Endodermal cell (in vitro differentiated cells): Measurements from ENCODE around the gene UNC50. TPM values are rescaled to one million over a fixed set of nuclear protein-coding genes. Genes with fewer than 3 reads are reported as not detected.

Experiments used
- DNase-seq: peaks from one replicate; pipeline ENCODE4 v3.0.0-alpha.2; 2017
- H3K27ac ChIP-seq: 2 replicates; pipeline ENCODE4 v1.5.1; 2013; ENCODE audit warnings: mild to moderate bottlenecking, low read depth, low read length, moderate library complexity
- H3K27me3 ChIP-seq: 2 replicates; pipeline ENCODE4 v1.6.1; 2013; ENCODE audit warnings: mild to moderate bottlenecking, low read length, moderate library complexity; ENCODE audit not compliant: insufficient read depth, control insufficient read depth, poor library complexity, severe bottlenecking
- H3K36me3 ChIP-seq: 2 replicates; pipeline ENCODE4 v1.7.0; 2013; ENCODE audit warnings: mild to moderate bottlenecking, low read length, moderate library complexity; ENCODE audit not compliant: control insufficient read depth, insufficient read depth
- H3K4me1 ChIP-seq: one replicate; pipeline ENCODE4 v1.7.0; 2013; ENCODE audit warnings: low read length; ENCODE audit not compliant: control insufficient read depth, insufficient read depth
- H3K4me3 ChIP-seq: 2 replicates; pipeline ENCODE4 v1.5.1; 2013; ENCODE audit warnings: mild to moderate bottlenecking, low read length, moderate library complexity
- H3K9ac ChIP-seq: 2 replicates; pipeline ENCODE4 v1.6.1; 2013; ENCODE audit warnings: mild to moderate bottlenecking, low read length, moderate library complexity; ENCODE audit not compliant: poor library complexity, severe bottlenecking; ENCODE audit errors: extremely low read depth
- H3K9me3 ChIP-seq: 2 replicates; pipeline ENCODE4 v1.6.1; 2013; ENCODE audit warnings: mild to moderate bottlenecking, low read length, moderate library complexity; ENCODE audit not compliant: control insufficient read depth
- H3K27ac Mint-ChIP-seq: 2 replicates; pipeline ENCODE4 v1.8.0; 2020; ENCODE audit warnings: mixed read lengths
- H3K27me3 Mint-ChIP-seq: 2 replicates; pipeline ENCODE4 v1.8.0; 2021; ENCODE audit warnings: mild to moderate bottlenecking, mixed read lengths; ENCODE audit not compliant: insufficient read depth
- H3K36me3 Mint-ChIP-seq: 2 replicates; pipeline ENCODE4 v1.8.0; 2020; ENCODE audit warnings: low read depth, mixed read lengths
- H3K4me1 Mint-ChIP-seq: 2 replicates; pipeline ENCODE4 v1.8.0; 2020; ENCODE audit warnings: mixed read lengths
- H3K4me3 Mint-ChIP-seq: 2 replicates; pipeline ENCODE4 v1.8.0; 2020; ENCODE audit warnings: mild to moderate bottlenecking, moderate library complexity, mixed read lengths
- H3K9me3 Mint-ChIP-seq: 2 replicates; pipeline ENCODE4 v1.8.0; 2020; ENCODE audit warnings: mild to moderate bottlenecking, mixed read lengths
- CTCF ChIP-seq: fragments of 200-600 bp; sonication (generic); conservative IDR thresholded peaks from 2 replicates; pipeline ENCODE4 v1.5.0; 2021; ENCODE audit warnings: antibody characterized with exemption, mild to moderate bottlenecking
- WGBS, 2 experiments: methylation state at CpG; one replicate each; pipeline versions ENCODE4 v1.1.5 to v1.1.7; 2013; ENCODE audit warnings: missing lambda C conversion rate in 2 of 2, mixed read lengths in 1 of 2; ENCODE audit not compliant: insufficient coverage in 1 of 2, insufficient read length in 1 of 2; 5-methylcytosine and 5-hydroxymethylcytosine counted together
- total RNA-seq, 2 donors: library from RNA; stranded (reverse); fragmentation: NEBNext Ultra II Directional in 1 of 2; extraction: Animal tissue kit (Norgen Biotek cat#: 25700) in 1 of 2; gene quantifications; 2 replicates in 1 of 2; 3 replicates in 1 of 2; pipeline ENCODE4 v1.2.1, GENCODE V29; 2021

UNC50 gene
- total RNA-seq, 2 donors from 2014 or later = 81.2 to 82.8 TPM

DNA sequence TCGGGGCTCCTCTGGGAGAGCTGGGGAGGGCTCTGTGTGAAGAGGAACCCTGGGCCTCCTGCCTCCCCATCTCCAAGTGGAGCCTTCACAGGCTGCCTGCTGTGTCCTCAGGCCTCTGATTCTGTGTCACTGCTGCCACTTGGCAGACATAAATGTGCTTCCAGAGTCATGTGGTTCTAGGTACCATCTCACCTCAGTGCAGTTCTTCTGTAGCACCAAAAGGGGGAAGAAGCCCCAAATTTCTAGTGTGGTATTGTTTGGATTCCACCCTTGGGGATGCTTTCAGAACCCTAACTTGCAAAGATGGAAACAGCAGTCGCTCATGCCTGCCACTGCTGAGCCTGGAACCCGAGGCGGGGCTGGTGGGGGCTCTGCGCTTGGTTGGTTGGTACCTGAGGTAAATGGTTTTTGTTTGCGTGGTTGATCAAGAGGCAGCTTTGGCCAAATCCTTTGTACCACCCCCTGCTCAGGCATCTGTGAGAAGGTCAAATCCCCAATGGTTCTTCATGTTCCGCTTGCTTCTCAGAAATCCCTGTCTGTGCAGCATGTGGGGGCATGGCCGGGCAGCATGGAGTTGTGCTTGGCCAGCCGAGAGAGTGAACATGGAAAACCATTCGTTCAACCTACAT lies 27.6 kb upstream of the UNC50 start:
- no peaks in the 10 kb centered on the region for H3K27me3 Mint-ChIP-seq
- peak; percentile 42 for TF ChIP-seq CTCF
- H3K4me3 ChIP-seq = no peak overlapping the region
- H3K9me3 ChIP-seq = no peaks in the 10 kb centered on the region
- no peaks in the 10 kb centered on the region for H3K27me3 ChIP-seq
- 94 to 98% methylated on average over 5 to 10 of the region's 10 CpGs for WGBS, 2 experiments
- H3K27ac Mint-ChIP-seq = no peak overlapping the region
- H3K4me3 Mint-ChIP-seq = no peak overlapping the region
- H3K36me3 ChIP-seq = peaks cover 95% of the 10 kb centered on the region
- peak; percentile 45 for DNase-seq
- H3K27ac ChIP-seq = no peak overlapping the region
- peaks cover 17% of the 10 kb centered on the region for H3K4me1 Mint-ChIP-seq
- peaks cover 8% of the 10 kb centered on the region for H3K4me1 ChIP-seq
- no peak overlapping the region for H3K9ac ChIP-seq
- H3K9me3 Mint-ChIP-seq = no peaks in the 10 kb centered on the region
- H3K36me3 Mint-ChIP-seq = peaks cover 48% of the 10 kb centered on the region

GRCh38 chr2:98582523-98582922 lies 25.9 kb upstream of the UNC50 start:
- no peak overlapping the region for H3K27ac ChIP-seq
- no peaks in the 10 kb centered on the region for H3K9me3 ChIP-seq
- no peak for TF ChIP-seq CTCF
- H3K36me3 ChIP-seq = peaks cover 96% of the 10 kb centered on the region
- H3K9ac ChIP-seq = no peak overlapping the region
- Mint-ChIP-seq H3K4me3 (no peak overlapping the region), H3K27me3 (no peaks in the 10 kb centered on the region), H3K4me1 (peaks cover 17% of the 10 kb centered on the region), H3K9me3 (no peaks in the 10 kb centered on the region), H3K36me3 (peaks cover 51% of the 10 kb centered on the region), H3K27ac (no peak overlapping the region)
- H3K4me3 ChIP-seq = no peak overlapping the region
- no peaks in the 10 kb centered on the region for H3K27me3 ChIP-seq
- WGBS, 2 experiments = 86 to 94% methylated on average over 5 to 9 of the region's 9 CpGs
- no peak for DNase-seq
- peaks cover 8% of the 10 kb centered on the region for H3K4me1 ChIP-seq

GRCh38 chr2:98583276-98583675 lies 25.1 kb upstream of the UNC50 start:
- no peak overlapping the region for H3K27ac ChIP-seq
- 80 to 95% methylated on average over 1 to 7 of the region's 7 CpGs for WGBS, 2 experiments
- no peaks in the 10 kb centered on the region for H3K27me3 Mint-ChIP-seq
- no peak for TF ChIP-seq CTCF
- DNase-seq = no peak
- H3K27ac Mint-ChIP-seq = no peak overlapping the region
- peaks cover 96% of the 10 kb centered on the region for H3K36me3 ChIP-seq
- no peaks in the 10 kb centered on the region for H3K9me3 ChIP-seq
- no peak overlapping the region for H3K4me3 ChIP-seq
- no peak overlapping the region for H3K9ac ChIP-seq
- peaks cover 48% of the 10 kb centered on the region for H3K36me3 Mint-ChIP-seq
- peaks cover 17% of the 10 kb centered on the region for H3K4me1 Mint-ChIP-seq
- no peaks in the 10 kb centered on the region for H3K9me3 Mint-ChIP-seq
- peaks cover 8% of the 10 kb centered on the region for H3K4me1 ChIP-seq
- no peak overlapping the region for H3K4me3 Mint-ChIP-seq
- H3K27me3 ChIP-seq = no peaks in the 10 kb centered on the region
